GM06990 (cell line): ENCODE measurements around the gene LKAAEAR1.
A peak's percentile ranks its signal among the peaks of the same experiment; 100 is the strongest.

ENCODE experiments used
- DNase-seq: peaks from one replicate; pipeline ENCODE4 v3.0.0-alpha.2; 2011; ENCODE audit not compliant: insufficient read length; ENCODE audit errors: extremely low read depth
- H3K27me3 ChIP-seq: replicated peaks from 2 replicates; pipeline ENCODE4 v1.6.0; 2011; ENCODE audit warnings: low read length; ENCODE audit not compliant: control insufficient read depth, insufficient read depth
- H3K36me3 ChIP-seq: 2 replicates; pipeline ENCODE4 v1.5.1; 2011; ENCODE audit warnings: low read length; ENCODE audit not compliant: control insufficient read depth, insufficient read depth
- H3K4me3 ChIP-seq: replicated peaks from 2 replicates; pipeline ENCODE4 v1.5.1; 2011; ENCODE audit warnings: low read depth, mild to moderate bottlenecking, control low read depth, low read length
- TF ChIP-seq, protein P1 (sequence below): IDR thresholded peaks from 2 replicates; pipeline ENCODE4 v1.5.1; 2011; ENCODE audit warnings: low read length, control low read depth, mild to moderate bottlenecking, inconsistent platforms; ENCODE audit not compliant: insufficient read depth, poor library complexity, severe bottlenecking

LKAAEAR1 gene

DNA sequence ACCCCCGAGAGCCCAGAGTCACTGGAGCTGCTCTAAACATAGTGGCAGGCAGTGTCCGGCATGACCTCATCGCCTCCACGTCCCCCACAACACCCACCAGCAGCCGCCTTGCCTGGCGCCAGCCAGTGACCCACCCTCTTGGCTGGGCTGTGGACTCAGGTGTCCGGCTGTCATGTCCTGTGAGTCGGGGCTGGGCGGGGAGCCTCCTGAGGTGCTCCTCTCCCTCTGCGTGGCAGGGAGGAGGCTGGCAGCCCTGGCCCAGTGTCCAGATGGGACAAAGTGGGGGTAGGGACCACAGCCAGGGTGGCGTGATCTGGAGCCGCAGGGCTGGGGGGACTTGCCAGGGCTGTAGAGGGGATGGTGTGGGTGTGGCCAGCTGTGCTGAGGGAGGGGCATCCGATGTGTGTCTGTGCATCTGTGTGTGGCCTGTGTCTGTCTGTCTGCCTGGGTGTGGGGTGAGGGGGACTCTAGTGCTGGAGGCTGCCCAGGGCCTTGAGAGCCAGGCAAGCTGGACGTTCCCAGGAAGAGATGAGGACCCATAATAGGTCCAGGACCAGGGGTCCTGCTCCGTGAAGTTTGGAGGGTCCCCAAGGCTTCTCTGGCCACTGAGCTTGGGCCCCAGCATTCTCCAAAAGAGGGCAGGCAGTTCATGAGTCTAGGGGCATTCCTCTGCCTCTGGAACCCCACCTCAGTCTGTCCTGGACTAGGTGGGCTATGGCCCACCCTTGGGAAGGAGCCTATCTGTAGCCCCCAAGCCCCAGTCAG lies 32.5 kb downstream of the LKAAEAR1 start:
- Histone ChIP-seq H3K27me3 (no peaks in the 10 kb centered on the region), H3K4me3 (no peak overlapping the region), H3K36me3 (no peaks in the 10 kb centered on the region)
- TF ChIP-seq, protein P1, sequence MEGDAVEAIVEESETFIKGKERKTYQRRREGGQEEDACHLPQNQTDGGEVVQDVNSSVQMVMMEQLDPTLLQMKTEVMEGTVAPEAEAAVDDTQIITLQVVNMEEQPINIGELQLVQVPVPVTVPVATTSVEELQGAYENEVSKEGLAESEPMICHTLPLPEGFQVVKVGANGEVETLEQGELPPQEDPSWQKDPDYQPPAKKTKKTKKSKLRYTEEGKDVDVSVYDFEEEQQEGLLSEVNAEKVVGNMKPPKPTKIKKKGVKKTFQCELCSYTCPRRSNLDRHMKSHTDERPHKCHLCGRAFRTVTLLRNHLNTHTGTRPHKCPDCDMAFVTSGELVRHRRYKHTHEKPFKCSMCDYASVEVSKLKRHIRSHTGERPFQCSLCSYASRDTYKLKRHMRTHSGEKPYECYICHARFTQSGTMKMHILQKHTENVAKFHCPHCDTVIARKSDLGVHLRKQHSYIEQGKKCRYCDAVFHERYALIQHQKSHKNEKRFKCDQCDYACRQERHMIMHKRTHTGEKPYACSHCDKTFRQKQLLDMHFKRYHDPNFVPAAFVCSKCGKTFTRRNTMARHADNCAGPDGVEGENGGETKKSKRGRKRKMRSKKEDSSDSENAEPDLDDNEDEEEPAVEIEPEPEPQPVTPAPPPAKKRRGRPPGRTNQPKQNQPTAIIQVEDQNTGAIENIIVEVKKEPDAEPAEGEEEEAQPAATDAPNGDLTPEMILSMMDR, result no peak
- no peak for DNase-seq

- DNase-seq, result no peak
- no peaks in the 10 kb centered on the region; the same call in 1 of the 2 replicates for H3K27me3 ChIP-seq
- TF ChIP-seq, protein P1, result no peak
Measured at GRCh38 chr20:64051033-64051452, 33.2 kb downstream of the LKAAEAR1 start.

DNA sequence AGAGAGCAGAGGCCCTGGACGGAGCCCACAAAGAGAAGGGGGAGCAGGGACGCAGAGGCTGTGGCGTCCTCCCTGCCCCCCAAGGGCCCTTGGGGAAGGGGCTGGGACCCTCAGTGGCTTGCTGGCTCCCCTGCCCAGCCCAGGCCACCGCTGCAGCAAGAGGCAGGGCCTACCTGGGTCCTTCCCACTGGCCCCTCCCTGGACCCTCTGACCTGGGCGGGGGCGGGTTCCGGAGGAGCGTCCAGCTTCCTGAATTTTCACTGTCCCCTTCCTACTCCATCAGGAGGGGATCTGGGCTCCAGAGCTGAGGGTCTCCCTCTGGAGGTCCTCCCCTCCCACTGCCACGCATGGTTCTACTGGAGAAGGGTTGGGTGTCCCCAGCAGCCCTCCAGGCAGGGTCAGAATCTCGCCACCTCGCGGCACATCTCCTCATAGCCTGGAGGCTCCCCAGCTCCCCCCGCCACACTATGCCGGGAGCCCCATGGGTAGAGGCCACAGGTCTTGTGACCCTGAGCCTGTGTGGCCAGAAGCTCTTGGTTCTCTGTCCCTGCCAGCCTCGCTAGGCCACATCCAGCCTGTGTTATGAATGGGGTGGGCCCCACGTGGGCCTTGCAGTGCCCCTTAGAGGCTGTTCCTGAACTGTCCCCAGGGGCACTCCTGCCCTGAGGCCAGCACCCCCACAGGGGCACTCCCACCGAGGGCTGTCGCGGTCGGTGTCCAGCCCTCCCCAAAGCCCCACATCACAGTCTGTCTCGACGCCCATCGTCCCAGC lies 33.8 kb downstream of the LKAAEAR1 start:
- H3K27me3 ChIP-seq, result no peaks in the 10 kb centered on the region; the same call in 1 of the 2 replicates
- no peak for DNase-seq
- H3K4me3 ChIP-seq, result no peak overlapping the region

More at GRCh38 chr20:64051033-64051452, 33.2 kb downstream of the LKAAEAR1 start:
- H3K36me3 ChIP-seq, result no peaks in the 10 kb centered on the region
- no peak overlapping the region for H3K4me3 ChIP-seq

GRCh38 chr20:64049878-64050260 lies 34.3 kb downstream of the LKAAEAR1 start:
- no peak overlapping the region for H3K4me3 ChIP-seq
- no peaks in the 10 kb centered on the region; the same call in 1 of the 2 replicates for H3K27me3 ChIP-seq
- DNase-seq, result no peak
- H3K36me3 ChIP-seq, result no peaks in the 10 kb centered on the region
- TF ChIP-seq, protein P1, result no peak

More for the DNA sequence above, 33.8 kb downstream of the LKAAEAR1 start:
- H3K36me3 ChIP-seq, result no peaks in the 10 kb centered on the region
- TF ChIP-seq, protein P1, result no peak

GRCh38 chr20:64049060-64049877 lies 34.9 kb downstream of the LKAAEAR1 start, which contains the start of gene SOX18:
Gene SOX18, minus strand, starts transcription at chr20:64049639. Its CDS starts 123 bp downstream, at chr20:64049516.
- Histone ChIP-seq H3K36me3 (no peaks in the 10 kb centered on the region), H3K4me3 (no peak within 1 kb of the TSS), H3K27me3 (no peaks in the 10 kb centered on the region; the same call in 1 of the 2 replicates)
- no peak for DNase-seq
- TF ChIP-seq, protein P1, result peak; percentile 23
